ENCODE results near the gene CD40.

DNA sequence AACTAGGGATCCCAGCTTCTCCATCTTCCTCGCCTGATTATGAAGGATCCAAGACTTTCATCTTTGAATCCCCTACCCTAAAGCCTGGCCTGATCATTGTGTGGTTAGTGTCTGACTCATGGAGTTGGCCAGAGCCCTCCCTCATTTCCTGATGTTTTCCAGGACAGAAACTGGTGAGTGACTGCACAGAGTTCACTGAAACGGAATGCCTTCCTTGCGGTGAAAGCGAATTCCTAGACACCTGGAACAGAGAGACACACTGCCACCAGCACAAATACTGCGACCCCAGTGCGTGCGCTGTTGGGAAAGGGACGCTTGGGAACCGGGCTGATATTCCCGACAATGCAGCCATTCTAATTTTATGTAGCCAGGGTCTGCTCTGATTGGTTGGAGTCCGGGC is 4.0 kb downstream of the CD40 start:
- TF ChIP-seq, protein P1, sequence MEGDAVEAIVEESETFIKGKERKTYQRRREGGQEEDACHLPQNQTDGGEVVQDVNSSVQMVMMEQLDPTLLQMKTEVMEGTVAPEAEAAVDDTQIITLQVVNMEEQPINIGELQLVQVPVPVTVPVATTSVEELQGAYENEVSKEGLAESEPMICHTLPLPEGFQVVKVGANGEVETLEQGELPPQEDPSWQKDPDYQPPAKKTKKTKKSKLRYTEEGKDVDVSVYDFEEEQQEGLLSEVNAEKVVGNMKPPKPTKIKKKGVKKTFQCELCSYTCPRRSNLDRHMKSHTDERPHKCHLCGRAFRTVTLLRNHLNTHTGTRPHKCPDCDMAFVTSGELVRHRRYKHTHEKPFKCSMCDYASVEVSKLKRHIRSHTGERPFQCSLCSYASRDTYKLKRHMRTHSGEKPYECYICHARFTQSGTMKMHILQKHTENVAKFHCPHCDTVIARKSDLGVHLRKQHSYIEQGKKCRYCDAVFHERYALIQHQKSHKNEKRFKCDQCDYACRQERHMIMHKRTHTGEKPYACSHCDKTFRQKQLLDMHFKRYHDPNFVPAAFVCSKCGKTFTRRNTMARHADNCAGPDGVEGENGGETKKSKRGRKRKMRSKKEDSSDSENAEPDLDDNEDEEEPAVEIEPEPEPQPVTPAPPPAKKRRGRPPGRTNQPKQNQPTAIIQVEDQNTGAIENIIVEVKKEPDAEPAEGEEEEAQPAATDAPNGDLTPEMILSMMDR (conservative IDR thresholded peaks at IDR 0.05 in 1 of 2, IDR thresholded peaks at IDR 0.05 in 1 of 2; ENCODE audit: extremely low read depth in 1 of 2, insufficient read depth in 1 of 2, low read depth in 1 of 2, low read length in 2 of 2) = no peak
- TF ChIP-seq EZH2 (IDR thresholded peaks at IDR 0.05; ENCODE audit: borderline replicate concordance, low read length) = no peak

All from mammary epithelial cell (primary cell).